ENCODE data around the gene SYT1. TPM values are rescaled to one million over a fixed set of nuclear protein-coding genes. Genes with fewer than 3 reads are reported as not detected.

The SYT1 gene
- total RNA-seq, 1 donor from 2014 or later = 35.5 TPM

GRCh38 chr12:78885466-78885865 is 20.9 kb downstream of the SYT1 start:
- no peaks in the 10 kb centered on the region for H3K36me3 Mint-ChIP-seq
- no peak for DNase-seq (ENCODE audit: extremely low spot score, unreplicated experiment)
- H3K27ac Mint-ChIP-seq = no peak overlapping the region
- H3K4me1 Mint-ChIP-seq (ENCODE audit: unreplicated experiment) = no peaks in the 10 kb centered on the region
- H3K9me3 Mint-ChIP-seq = no peaks in the 10 kb centered on the region
- no peaks in the 10 kb centered on the region for H3K27me3 Mint-ChIP-seq
- no peak overlapping the region for H3K4me3 Mint-ChIP-seq
- TF ChIP-seq CTCF (conservative IDR thresholded peaks at IDR 0.05) = no peak

- H3K27me3 Mint-ChIP-seq = no peaks in the 10 kb centered on the region
- H3K36me3 Mint-ChIP-seq = no peaks in the 10 kb centered on the region
- H3K4me3 Mint-ChIP-seq = no peak overlapping the region
- H3K27ac Mint-ChIP-seq = no peak overlapping the region
- H3K4me1 Mint-ChIP-seq (ENCODE audit: unreplicated experiment) = no peaks in the 10 kb centered on the region
- no peaks in the 10 kb centered on the region for H3K9me3 Mint-ChIP-seq
- TF ChIP-seq CTCF (conservative IDR thresholded peaks at IDR 0.05) = no peak
- DNase-seq (ENCODE audit: extremely low spot score, unreplicated experiment) = no peak
Observed at GRCh38 chr12:78886719-78887407, 22.3 kb downstream of the SYT1 start.

GRCh38 chr12:78887444-78887843 is 22.9 kb downstream of the SYT1 start:
- Mint-ChIP-seq H3K36me3 (no peaks in the 10 kb centered on the region), H3K4me1 (ENCODE audit: unreplicated experiment) (no peaks in the 10 kb centered on the region), H3K27me3 (no peaks in the 10 kb centered on the region), H3K4me3 (no peak overlapping the region), H3K27ac (no peak overlapping the region), H3K9me3 (no peaks in the 10 kb centered on the region)
- no peak for DNase-seq (ENCODE audit: extremely low spot score, unreplicated experiment)
- no peak for TF ChIP-seq CTCF (conservative IDR thresholded peaks at IDR 0.05)

GRCh38 chr12:78888568-78888967 is 24.0 kb downstream of the SYT1 start:
- H3K27ac Mint-ChIP-seq = no peak overlapping the region
- H3K4me1 Mint-ChIP-seq (ENCODE audit: unreplicated experiment) = no peaks in the 10 kb centered on the region

GRCh38 chr12:78891646-78892353 is 27.2 kb downstream of the SYT1 start:
- H3K9me3 Mint-ChIP-seq = no peaks in the 10 kb centered on the region

More at GRCh38 chr12:78888568-78888967, 24.0 kb downstream of the SYT1 start:
- no peak for TF ChIP-seq CTCF (conservative IDR thresholded peaks at IDR 0.05)
- no peak overlapping the region for H3K4me3 Mint-ChIP-seq
- H3K9me3 Mint-ChIP-seq = no peaks in the 10 kb centered on the region
- no peaks in the 10 kb centered on the region for H3K36me3 Mint-ChIP-seq
- no peaks in the 10 kb centered on the region for H3K27me3 Mint-ChIP-seq
- DNase-seq (ENCODE audit: extremely low spot score, unreplicated experiment) = no peak

More at GRCh38 chr12:78891646-78892353, 27.2 kb downstream of the SYT1 start:
- Mint-ChIP-seq H3K4me3 (no peak overlapping the region), H3K36me3 (no peaks in the 10 kb centered on the region), H3K27me3 (no peaks in the 10 kb centered on the region), H3K4me1 (ENCODE audit: unreplicated experiment) (no peaks in the 10 kb centered on the region), H3K27ac (no peak overlapping the region)
- no peak for DNase-seq (ENCODE audit: extremely low spot score, unreplicated experiment)
- TF ChIP-seq CTCF (conservative IDR thresholded peaks at IDR 0.05) = no peak

Measured in type B pancreatic cell (in vitro differentiated cells).